B cell (primary cell): ENCODE data around the gene PAWR.
"Not testable (repeated sequence)": the region's sequence is repeated elsewhere in the genome, so short reads cannot be mapped to it uniquely, and the experiment has no call there.

ENCODE experiments used
- EZH2 ChIP-seq: IDR thresholded peaks from 2 replicates; pipeline ENCODE4 v1.6.1; 2012; ENCODE audit warnings: borderline replicate concordance, low read depth, mild to moderate bottlenecking, moderate library complexity, low read length; ENCODE audit not compliant: insufficient read depth, poor library complexity, severe bottlenecking
- TF ChIP-seq, protein P1 (sequence below): fragments of 200-600 bp; IDR thresholded peaks from one replicate; pipeline ENCODE4 v1.8.0; 2022; ENCODE audit warnings: antibody characterized with exemption, mild to moderate bottlenecking

DNA sequence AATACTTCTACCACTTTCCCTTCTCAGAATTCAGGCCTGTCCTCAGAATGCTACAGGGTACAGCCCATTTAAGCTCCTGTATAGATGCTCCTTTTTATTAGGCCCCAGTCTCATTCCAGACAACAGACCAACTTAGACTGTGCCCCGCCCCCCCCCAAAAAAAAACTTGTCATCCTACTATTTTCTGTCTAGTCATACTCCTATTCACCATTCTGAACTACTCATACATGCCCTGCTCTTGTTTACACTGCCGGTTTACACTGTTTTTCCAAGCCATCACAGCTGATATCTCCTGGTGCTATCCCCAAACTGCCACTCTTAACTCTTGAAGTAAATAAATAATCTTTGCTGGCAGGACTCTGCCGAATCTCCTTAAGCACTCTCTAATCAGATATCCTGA is 146.3 kb downstream of the PAWR start:
- TF ChIP-seq, protein P1, sequence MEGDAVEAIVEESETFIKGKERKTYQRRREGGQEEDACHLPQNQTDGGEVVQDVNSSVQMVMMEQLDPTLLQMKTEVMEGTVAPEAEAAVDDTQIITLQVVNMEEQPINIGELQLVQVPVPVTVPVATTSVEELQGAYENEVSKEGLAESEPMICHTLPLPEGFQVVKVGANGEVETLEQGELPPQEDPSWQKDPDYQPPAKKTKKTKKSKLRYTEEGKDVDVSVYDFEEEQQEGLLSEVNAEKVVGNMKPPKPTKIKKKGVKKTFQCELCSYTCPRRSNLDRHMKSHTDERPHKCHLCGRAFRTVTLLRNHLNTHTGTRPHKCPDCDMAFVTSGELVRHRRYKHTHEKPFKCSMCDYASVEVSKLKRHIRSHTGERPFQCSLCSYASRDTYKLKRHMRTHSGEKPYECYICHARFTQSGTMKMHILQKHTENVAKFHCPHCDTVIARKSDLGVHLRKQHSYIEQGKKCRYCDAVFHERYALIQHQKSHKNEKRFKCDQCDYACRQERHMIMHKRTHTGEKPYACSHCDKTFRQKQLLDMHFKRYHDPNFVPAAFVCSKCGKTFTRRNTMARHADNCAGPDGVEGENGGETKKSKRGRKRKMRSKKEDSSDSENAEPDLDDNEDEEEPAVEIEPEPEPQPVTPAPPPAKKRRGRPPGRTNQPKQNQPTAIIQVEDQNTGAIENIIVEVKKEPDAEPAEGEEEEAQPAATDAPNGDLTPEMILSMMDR = not testable (repeated sequence)
- not testable (repeated sequence) for TF ChIP-seq EZH2
